ENCODE results near the gene CHD3.
"Not testable (repeated sequence)": the region's sequence is repeated elsewhere in the genome, so short reads cannot be mapped to it uniquely, and the experiment has no call there.

The CHD3 gene

DNA sequence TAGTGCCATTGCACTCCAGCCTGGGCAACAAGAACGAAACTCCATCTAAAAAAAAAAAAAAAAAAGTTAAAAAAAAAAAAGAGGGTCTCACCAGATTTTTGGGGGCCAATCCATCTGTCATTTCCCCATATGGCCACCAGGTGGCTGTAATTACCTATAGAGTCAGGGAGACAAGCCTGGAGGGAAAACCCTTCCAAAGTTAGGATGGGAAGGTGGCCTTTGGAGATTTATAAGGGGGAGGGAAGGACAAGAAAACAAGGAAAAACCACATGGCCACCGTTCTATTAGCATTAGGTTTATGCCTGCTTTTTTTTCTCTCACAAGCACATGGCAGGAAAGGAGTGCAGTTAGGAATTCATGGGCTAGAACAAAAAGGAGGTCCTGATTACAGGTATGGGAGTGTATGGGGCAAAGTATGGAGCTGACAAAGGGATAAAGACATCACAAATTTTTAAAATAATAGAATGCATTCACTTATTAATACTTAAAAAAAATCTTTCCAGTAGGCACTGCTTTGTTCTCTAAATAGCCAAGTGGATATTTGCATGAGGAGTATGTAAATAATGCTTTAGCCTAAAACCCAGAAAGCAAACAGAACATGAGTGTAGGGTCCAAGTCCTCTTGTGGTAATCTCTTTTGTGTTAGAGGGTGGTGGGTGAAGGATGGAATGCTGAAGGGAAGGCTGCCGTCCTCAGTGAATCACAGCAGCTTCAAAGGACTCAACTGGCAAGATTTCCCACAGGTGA is 25.7 kb upstream of the CHD3 start:
- Histone ChIP-seq H3K4me3 (ENCODE audit: low read length) (no peak overlapping the region), H3K9ac (ENCODE audit: low read length) (no peak overlapping the region), H3K4me1 (ENCODE audit: control insufficient read depth, insufficient read depth, low read length) (peaks cover 7% of the 10 kb centered on the region), H3K27ac (ENCODE audit: low read depth, low read length) (no peak overlapping the region), H3K27me3 (ENCODE audit: control insufficient read depth, insufficient read depth, low read length) (no peaks in the 10 kb centered on the region), H3K36me3 (ENCODE audit: control insufficient read depth, insufficient read depth, low read length) (peaks cover 3% of the 10 kb centered on the region)

DNA sequence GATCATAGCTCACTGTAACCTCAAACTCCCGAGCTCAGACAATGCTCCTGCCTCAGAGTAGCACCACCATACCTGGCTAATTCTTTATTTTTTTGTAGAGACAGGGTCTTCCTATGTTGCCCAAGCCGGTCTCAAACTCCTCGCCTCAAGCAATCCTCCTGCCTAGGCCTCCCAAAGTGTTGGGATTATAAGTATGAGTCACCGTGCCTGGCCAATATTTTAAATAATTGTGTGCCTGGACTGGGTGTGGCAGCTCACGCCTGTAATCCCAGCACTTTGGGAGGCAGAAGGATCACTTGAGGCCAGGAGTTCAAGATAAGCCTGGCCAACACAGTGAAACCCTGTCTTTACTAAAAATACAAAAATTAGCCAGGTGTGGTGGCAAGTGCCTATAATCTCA is 24.2 kb upstream of the CHD3 start:
- not testable (repeated sequence) for H3K9ac ChIP-seq (ENCODE audit: low read length); H3K27me3 ChIP-seq (ENCODE audit: control insufficient read depth, insufficient read depth, low read length); H3K27ac ChIP-seq (ENCODE audit: low read depth, low read length); H3K36me3 ChIP-seq (ENCODE audit: control insufficient read depth, insufficient read depth, low read length); H3K4me3 ChIP-seq (ENCODE audit: low read length); H3K4me1 ChIP-seq (ENCODE audit: control insufficient read depth, insufficient read depth, low read length)

DNA sequence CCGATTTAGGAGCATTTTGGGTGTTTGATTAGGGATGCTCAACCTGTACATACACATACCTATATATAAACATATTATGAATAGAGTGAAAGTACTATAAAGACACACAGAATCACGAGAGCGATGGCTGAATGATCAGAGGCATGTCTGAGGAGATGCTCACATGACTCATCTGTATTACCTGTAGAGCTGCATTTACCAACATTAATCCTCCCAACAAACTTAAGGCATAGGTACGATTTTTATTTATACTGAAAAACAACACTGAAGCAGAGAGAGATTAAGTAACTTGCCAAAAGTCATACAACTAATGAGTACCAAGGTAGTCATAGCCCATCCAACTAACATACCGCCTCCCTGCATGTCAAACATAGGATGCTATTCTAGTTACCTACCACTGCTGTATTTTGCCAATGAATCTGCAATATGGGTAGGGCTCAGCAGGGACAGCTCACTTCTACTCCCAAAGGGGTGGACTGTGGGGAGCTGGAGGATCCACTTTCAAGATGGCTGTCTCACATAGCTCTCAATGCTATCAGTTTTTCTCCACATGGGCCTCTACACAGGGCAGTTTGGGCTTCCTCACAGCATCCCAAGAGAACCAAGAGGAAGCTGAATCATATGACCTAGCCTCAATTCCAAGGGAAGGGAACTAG is 23.5 kb upstream of the CHD3 start:
- Histone ChIP-seq H3K9ac (ENCODE audit: low read length) (no peak overlapping the region), H3K4me1 (ENCODE audit: control insufficient read depth, insufficient read depth, low read length) (no peaks in the 10 kb centered on the region), H3K27ac (ENCODE audit: low read depth, low read length) (no peak overlapping the region), H3K4me3 (ENCODE audit: low read length) (no peak overlapping the region), H3K36me3 (ENCODE audit: control insufficient read depth, insufficient read depth, low read length) (peaks cover 3% of the 10 kb centered on the region), H3K27me3 (ENCODE audit: control insufficient read depth, insufficient read depth, low read length) (no peaks in the 10 kb centered on the region)

DNA sequence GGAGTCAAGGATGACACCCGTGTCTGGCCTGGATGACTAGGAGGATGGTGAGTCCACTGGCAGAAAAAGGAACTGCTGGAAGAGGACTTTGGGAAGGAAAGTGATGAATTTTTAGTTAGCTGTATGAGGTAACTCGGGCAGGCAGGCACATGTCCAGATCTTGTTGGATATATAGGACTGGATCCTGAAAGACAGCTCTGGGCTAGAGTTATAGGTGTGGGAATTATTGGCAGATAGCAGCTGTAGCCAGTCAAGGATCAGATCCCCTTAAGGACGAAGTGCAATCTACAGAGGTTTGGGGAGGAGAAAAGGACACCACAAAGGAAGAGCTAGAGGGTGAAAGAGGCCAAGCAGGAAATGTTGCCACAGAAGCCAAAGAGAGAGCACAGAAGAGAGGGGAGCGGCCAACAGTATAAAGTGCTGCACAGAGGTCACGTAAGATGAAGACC is 20.7 kb upstream of the CHD3 start:
- no peak overlapping the region for H3K27ac ChIP-seq (ENCODE audit: low read depth, low read length)
- peaks cover 3% of the 10 kb centered on the region for H3K36me3 ChIP-seq (ENCODE audit: control insufficient read depth, insufficient read depth, low read length)
- H3K4me3 ChIP-seq (ENCODE audit: low read length): no peak overlapping the region
- H3K4me1 ChIP-seq (ENCODE audit: control insufficient read depth, insufficient read depth, low read length): no peaks in the 10 kb centered on the region
- no peak overlapping the region for H3K9ac ChIP-seq (ENCODE audit: low read length)
- no peaks in the 10 kb centered on the region for H3K27me3 ChIP-seq (ENCODE audit: control insufficient read depth, insufficient read depth, low read length)

DNA sequence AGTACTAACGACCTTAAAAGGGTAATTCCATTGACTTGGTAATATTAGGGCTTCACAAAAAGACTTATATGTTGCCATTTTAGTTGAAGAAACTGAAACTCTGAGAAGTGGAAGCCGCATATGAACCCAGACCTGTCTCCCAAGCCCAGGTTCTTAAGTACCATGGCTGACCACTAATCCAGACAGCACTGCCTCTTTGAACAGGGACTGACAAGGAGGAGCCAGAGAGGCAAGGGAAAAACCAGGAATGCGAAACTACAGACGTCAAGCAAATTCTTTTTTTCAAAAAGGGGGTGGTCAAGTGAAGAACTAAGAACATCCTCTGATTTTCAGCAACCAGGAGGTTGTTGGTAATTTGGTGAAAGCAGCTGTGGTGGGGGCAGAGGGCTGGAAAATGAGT is 15.5 kb upstream of the CHD3 start:
- Histone ChIP-seq H3K36me3 (ENCODE audit: control insufficient read depth, insufficient read depth, low read length) (no peaks in the 10 kb centered on the region), H3K9ac (ENCODE audit: low read length) (no peak overlapping the region), H3K27me3 (ENCODE audit: control insufficient read depth, insufficient read depth, low read length) (no peaks in the 10 kb centered on the region), H3K4me3 (ENCODE audit: low read length) (no peak overlapping the region), H3K4me1 (ENCODE audit: control insufficient read depth, insufficient read depth, low read length) (no peaks in the 10 kb centered on the region), H3K27ac (ENCODE audit: low read depth, low read length) (no peak overlapping the region)

DNA sequence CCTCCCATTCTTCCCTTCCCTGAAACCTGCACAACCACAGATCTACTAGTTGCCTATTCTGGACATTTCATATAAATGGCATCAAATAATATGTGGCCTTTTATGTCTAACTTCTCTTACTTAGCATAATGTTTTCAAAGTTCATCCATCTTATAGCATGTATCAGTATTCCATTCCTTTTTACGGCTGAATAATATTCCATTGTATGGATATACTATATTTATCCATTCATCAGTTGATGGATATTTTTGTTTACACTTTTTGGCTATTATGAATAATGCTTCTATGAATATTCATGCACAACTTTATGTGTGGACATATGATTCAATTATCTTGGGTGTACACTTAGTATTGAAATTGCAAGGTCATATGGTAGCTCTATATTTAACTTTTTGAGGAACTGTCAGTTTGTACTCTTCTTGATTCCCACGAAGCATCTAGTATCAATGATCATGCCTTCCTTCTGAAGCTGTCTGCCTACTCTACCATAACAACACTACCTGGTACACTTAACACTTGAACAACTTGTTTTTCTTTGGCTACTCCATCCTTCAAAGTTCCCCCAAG is 12.7 kb upstream of the CHD3 start:
- Histone ChIP-seq H3K9ac (ENCODE audit: low read length) (no peak overlapping the region), H3K27me3 (ENCODE audit: control insufficient read depth, insufficient read depth, low read length) (no peaks in the 10 kb centered on the region), H3K4me3 (ENCODE audit: low read length) (no peak overlapping the region), H3K4me1 (ENCODE audit: control insufficient read depth, insufficient read depth, low read length) (no peaks in the 10 kb centered on the region), H3K36me3 (ENCODE audit: control insufficient read depth, insufficient read depth, low read length) (no peaks in the 10 kb centered on the region), H3K27ac (ENCODE audit: low read depth, low read length) (no peak overlapping the region)

DNA sequence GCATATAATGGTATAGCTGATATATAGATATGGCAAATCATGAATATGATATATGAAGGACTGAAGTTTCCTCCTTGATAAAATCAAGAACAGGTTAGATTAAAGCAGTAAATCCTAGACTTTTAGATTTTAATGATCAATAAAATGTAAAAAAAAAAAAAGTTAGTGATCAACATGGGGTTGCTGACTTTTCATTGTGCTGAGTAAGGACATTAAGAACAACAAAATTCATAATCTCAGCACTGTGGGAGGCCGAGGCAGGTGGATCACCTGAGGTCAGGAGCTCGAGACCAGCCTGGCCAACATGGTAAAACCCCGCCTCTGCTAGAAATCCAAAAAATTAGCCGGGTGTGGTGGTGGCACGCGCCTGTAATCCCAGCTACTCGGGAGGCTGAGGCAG is 10.4 kb upstream of the CHD3 start:
- Histone ChIP-seq H3K9ac (ENCODE audit: low read length) (no peak overlapping the region), H3K4me1 (ENCODE audit: control insufficient read depth, insufficient read depth, low read length) (no peaks in the 10 kb centered on the region), H3K4me3 (ENCODE audit: low read length) (no peak overlapping the region), H3K36me3 (ENCODE audit: control insufficient read depth, insufficient read depth, low read length) (no peaks in the 10 kb centered on the region), H3K27me3 (ENCODE audit: control insufficient read depth, insufficient read depth, low read length) (no peaks in the 10 kb centered on the region), H3K27ac (ENCODE audit: low read depth, low read length) (no peak overlapping the region)

DNA sequence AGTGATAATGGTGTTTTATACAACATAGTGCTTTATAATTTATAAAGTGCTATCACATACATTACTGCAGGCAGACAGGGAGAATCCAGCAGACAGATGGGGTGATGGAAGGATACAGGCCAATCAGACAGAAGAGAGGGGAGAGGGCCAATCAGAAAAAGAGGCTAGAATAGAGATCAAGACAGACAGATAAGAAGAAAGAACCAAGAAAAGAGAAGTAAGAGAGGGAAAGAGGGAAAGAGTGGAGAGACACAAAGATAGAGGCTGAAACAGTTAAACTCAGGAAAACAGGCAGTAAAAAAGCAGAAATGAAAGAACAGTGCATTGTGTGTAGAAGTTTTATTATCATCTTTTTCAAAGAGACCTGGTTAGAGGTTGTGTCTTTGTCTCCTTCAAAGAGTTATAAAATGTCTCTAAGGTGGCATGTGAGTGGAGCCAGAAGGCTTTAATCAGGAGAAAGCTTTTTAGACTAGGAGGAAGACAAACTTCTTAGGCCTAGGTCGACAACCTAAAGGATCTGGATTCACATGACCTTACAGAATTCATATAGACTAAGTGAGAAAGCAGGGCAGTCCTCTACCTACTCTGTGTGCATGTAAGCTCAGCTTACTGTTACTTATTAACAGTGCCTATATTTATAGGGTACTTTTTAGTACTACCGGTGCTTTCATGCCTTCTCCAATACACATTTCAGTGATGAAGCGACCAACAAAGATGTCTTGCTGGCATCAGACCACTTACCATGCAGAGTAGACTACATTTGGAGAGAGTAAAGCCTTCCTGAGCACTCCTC is 8.3 kb upstream of the CHD3 start:
- Histone ChIP-seq H3K9ac (ENCODE audit: low read length) (no peak overlapping the region), H3K36me3 (ENCODE audit: control insufficient read depth, insufficient read depth, low read length) (no peaks in the 10 kb centered on the region), H3K27me3 (ENCODE audit: control insufficient read depth, insufficient read depth, low read length) (no peaks in the 10 kb centered on the region), H3K4me1 (ENCODE audit: control insufficient read depth, insufficient read depth, low read length) (no peaks in the 10 kb centered on the region), H3K4me3 (ENCODE audit: low read length) (no peak overlapping the region), H3K27ac (ENCODE audit: low read depth, low read length) (no peak overlapping the region)

DNA sequence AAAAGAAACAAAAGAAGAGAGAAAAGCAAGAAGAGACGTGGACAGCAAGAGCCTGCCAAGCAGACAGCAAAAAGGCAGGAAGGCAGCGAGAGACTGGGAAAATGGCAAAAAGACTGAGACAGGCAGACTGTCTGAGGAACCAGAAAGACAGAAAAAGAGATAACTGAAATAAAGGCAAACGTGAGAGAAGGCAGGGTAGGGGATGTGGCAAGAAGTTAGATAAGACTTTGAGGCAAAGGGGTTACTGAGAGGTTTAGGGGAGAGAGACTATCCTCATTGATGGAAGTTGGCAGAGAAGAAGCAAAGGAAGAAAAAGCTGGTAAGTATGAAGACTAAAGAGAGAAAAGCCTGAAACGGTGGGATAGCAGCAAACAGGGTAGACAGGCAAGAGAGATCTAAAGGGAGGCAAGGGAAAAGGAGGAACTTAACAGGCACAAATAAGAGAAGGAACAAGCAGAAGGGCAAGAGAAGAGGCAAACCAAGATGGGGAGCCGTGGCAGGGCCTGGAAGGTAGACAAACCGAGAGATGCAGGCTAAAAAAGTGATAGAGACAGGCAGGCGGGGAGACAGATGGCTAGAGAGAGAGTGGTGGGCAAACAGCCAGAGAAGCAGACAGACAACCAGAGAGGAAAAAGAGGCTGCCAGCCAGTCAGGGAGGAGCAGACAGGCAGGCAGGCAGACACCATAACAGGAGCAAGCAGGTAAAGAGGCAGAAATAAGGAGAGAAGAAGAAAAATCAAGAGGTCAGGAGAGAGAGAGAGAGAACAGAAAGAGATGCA is 7.1 kb upstream of the CHD3 start:
- Histone ChIP-seq H3K36me3 (ENCODE audit: control insufficient read depth, insufficient read depth, low read length) (no peaks in the 10 kb centered on the region), H3K9ac (ENCODE audit: low read length) (no peak overlapping the region), H3K27ac (ENCODE audit: low read depth, low read length) (no peak overlapping the region), H3K4me1 (ENCODE audit: control insufficient read depth, insufficient read depth, low read length) (peaks cover 6% of the 10 kb centered on the region), H3K27me3 (ENCODE audit: control insufficient read depth, insufficient read depth, low read length) (no peaks in the 10 kb centered on the region), H3K4me3 (ENCODE audit: low read length) (no peak overlapping the region)

DNA sequence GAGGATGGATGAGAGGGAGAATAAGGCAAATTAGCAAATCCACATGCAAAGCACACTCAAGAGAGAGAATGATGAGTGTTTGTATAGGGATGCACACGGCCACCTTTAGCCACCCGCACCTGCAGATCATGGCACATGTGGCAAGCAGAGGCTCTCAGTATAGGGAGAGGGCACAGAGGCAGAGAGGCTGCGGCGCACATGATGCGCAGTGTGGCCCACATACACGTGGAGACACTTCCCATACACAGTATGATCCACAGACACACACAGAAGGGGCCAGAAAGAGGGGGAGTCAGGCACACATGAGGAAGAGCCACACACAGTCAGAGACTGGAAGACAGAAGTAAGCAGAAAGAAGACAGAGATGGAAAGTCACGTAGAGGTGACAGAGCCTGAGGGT is 6.5 kb upstream of the CHD3 start:
- Histone ChIP-seq H3K4me1 (ENCODE audit: control insufficient read depth, insufficient read depth, low read length) (peaks cover 12% of the 10 kb centered on the region), H3K9ac (ENCODE audit: low read length) (no peak overlapping the region), H3K27me3 (ENCODE audit: control insufficient read depth, insufficient read depth, low read length) (no peaks in the 10 kb centered on the region), H3K4me3 (ENCODE audit: low read length) (no peak overlapping the region), H3K36me3 (ENCODE audit: control insufficient read depth, insufficient read depth, low read length) (no peaks in the 10 kb centered on the region), H3K27ac (ENCODE audit: low read depth, low read length) (no peak overlapping the region)

DNA sequence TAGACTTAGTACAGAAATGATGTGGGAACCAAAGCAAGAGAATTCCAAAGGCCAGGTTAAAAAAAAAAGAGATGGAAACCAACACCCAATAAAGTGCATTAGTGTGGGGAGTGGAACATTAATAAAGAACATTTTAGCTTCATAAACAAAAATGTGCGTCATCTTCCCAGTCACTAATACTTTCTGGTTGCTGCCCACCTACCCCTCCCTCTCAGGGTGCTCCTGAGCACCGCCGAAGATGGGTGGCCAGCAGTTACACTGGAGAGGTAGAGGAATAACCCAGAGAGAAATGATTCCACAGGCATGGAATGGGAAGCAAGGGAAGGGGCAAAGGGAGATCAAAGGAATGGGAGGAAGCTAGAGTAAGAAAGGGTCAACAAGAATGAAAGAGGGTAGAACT is 6.0 kb upstream of the CHD3 start:
- no peak overlapping the region for H3K27ac ChIP-seq (ENCODE audit: low read depth, low read length)
- H3K4me1 ChIP-seq (ENCODE audit: control insufficient read depth, insufficient read depth, low read length): peaks cover 13% of the 10 kb centered on the region
- H3K9ac ChIP-seq (ENCODE audit: low read length): no peak overlapping the region
- no peaks in the 10 kb centered on the region for H3K36me3 ChIP-seq (ENCODE audit: control insufficient read depth, insufficient read depth, low read length)
- no peaks in the 10 kb centered on the region for H3K27me3 ChIP-seq (ENCODE audit: control insufficient read depth, insufficient read depth, low read length)
- peak overlapping the region; percentile 30 for H3K4me3 ChIP-seq (ENCODE audit: low read length)

Data from rectal smooth muscle tissue (tissue), 1 donor.